ENCODE measurements around the gene ACOX3. TPM values are rescaled to one million over a fixed set of nuclear protein-coding genes. Genes with fewer than 3 reads are reported as not detected.

Gene ACOX3
- total RNA-seq, 4 donors from 2014 or later: 17.3 to 36.0 (median 24.5) TPM

Small RNA genes lying within 50 kb of the gene (small RNA-seq; reads per million reads assigned to genes)
- 1.4 reads per million, percentile 41 among the genes with 10 or more reads in this experiment for gene RNA5SP152

Other genes with a start within 250 kb of the ACOX3 start
- 100 to 1,000 TPM in 1 of 4 donors, 10 to 100 TPM in 3; 31.6 to 176 (median 69.7) TPM for gene SH3TC1, start 241.4 kb downstream of the ACOX3 start, total RNA-seq
- 10 to 100 TPM; 34.9 to 54.3 (median 43.5) TPM for gene HTRA3, start 171.0 kb downstream of the ACOX3 start, total RNA-seq
- gene TRMT44, start 54 bp upstream of the ACOX3 start, total RNA-seq: 10 to 100 TPM; 24.5 to 71.4 (median 52.9) TPM
- not detected for gene GPR78, start 139.7 kb upstream of the ACOX3 start, total RNA-seq
- 10 to 100 TPM in 1 of 4 donors, 1 to 10 TPM in 3; 1.6 to 11.7 (median 2.5) TPM for gene CPZ, start 152.0 kb upstream of the ACOX3 start, total RNA-seq